Parathyroid adenoma (tissue), 2 donors: Measurements from ENCODE around the gene TRPV6.

ENCODE experiments used
- H2AFZ ChIP-seq: fragments of 300-600 bp; sonication (generic); one replicate; pipeline ENCODE4 v1.7.0; 2017; ENCODE audit warnings: antibody characterized with exemption, mild to moderate bottlenecking
- H3K27ac ChIP-seq: fragments of 300-600 bp; sonication (generic); one replicate; pipeline ENCODE4 v1.7.0; 2017
- H3K27me3 ChIP-seq: fragments of 300-600 bp; sonication (generic); one replicate; pipeline ENCODE4 v1.7.0; 2017; ENCODE audit warnings: low read length; ENCODE audit not compliant: control insufficient read depth, insufficient read depth
- H3K36me3 ChIP-seq: fragments of 300-600 bp; sonication (generic); one replicate; pipeline ENCODE4 v1.7.0; 2017; ENCODE audit warnings: low read length; ENCODE audit not compliant: control insufficient read depth, insufficient read depth
- H3K4me1 ChIP-seq: fragments of 300-600 bp; sonication (generic); one replicate; pipeline ENCODE4 v1.7.0; 2017; ENCODE audit warnings: control low read depth
- H3K4me2 ChIP-seq: fragments of 300-600 bp; sonication (generic); one replicate; pipeline ENCODE4 v1.7.0; 2017; ENCODE audit warnings: low read length
- H3K4me3 ChIP-seq: fragments of 300-600 bp; sonication (generic); one replicate; pipeline ENCODE4 v1.7.0; 2017; ENCODE audit warnings: low read depth, low read length
- H3K79me2 ChIP-seq: fragments of 300-600 bp; sonication (generic); one replicate; pipeline ENCODE4 v1.7.0; 2017; ENCODE audit warnings: control low read depth
- H3K9ac ChIP-seq: fragments of 300-600 bp; sonication (generic); one replicate; pipeline ENCODE4 v1.7.0; 2017; ENCODE audit warnings: mild to moderate bottlenecking
- H3K9me3 ChIP-seq: fragments of 300-600 bp; sonication (generic); one replicate; pipeline ENCODE4 v1.7.0; 2017; ENCODE audit warnings: low read length; ENCODE audit not compliant: control insufficient read depth
- TF ChIP-seq, protein P1 (sequence below): fragments of 300-600 bp; sonication (generic); IDR thresholded peaks from one replicate; pipeline ENCODE4 v1.7.0; 2017; ENCODE audit warnings: antibody characterized with exemption, mild to moderate bottlenecking
- donor health status: primary hyperparathyroidism.

TRPV6 gene

DNA sequence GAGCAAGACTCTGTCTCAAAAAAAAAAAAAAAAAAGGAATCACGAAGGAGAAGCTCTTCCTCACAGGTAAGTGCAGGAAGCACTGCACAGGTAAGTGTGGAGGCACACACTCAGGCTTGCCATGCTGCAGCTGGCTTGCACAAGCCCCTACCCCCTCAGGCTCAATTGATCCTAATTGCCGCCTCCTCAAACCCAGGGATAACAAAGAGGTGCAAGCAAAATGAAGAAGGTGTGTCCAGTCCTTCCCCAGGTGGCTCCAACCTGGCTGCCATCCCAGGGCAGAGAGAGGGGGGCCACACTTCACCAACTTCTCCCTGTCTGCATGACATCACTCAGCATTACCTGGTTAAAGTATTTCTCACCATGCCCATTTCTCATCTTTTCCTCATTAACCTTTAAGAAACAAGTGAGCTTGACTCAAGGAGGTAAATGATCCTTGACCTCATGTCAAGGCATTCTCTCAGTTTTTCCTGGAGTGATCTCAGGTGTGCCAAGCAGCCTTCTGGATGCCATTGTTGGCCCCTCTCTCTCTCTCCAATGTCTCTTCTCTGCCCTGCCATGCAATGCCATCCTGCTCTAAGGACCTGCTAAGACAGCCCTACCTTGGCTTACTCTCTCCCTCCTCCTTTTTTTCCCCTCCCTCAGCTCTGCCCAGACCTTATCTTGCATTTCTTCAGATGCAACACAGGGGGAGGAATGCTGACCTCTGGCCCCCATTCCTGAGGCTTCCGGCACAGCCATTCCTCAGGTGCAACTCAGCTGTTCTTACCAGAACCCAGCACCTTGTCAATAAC, 13.0 kb upstream of the TRPV6 start:
- Histone ChIP-seq H3K36me3 (no peaks in the 10 kb centered on the region), H3K79me2 (no peaks in the 10 kb centered on the region), H3K9me3 (no peaks in the 10 kb centered on the region), H3K4me3 (no peak overlapping the region), H3K9ac (no peak overlapping the region), H3K4me2 (no peak overlapping the region), H3K4me1 (no peaks in the 10 kb centered on the region), H3K27me3 (no peaks in the 10 kb centered on the region), H2AFZ (no peak overlapping the region), H3K27ac (no peak overlapping the region)
- TF ChIP-seq, protein P1, sequence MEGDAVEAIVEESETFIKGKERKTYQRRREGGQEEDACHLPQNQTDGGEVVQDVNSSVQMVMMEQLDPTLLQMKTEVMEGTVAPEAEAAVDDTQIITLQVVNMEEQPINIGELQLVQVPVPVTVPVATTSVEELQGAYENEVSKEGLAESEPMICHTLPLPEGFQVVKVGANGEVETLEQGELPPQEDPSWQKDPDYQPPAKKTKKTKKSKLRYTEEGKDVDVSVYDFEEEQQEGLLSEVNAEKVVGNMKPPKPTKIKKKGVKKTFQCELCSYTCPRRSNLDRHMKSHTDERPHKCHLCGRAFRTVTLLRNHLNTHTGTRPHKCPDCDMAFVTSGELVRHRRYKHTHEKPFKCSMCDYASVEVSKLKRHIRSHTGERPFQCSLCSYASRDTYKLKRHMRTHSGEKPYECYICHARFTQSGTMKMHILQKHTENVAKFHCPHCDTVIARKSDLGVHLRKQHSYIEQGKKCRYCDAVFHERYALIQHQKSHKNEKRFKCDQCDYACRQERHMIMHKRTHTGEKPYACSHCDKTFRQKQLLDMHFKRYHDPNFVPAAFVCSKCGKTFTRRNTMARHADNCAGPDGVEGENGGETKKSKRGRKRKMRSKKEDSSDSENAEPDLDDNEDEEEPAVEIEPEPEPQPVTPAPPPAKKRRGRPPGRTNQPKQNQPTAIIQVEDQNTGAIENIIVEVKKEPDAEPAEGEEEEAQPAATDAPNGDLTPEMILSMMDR: no peak

DNA sequence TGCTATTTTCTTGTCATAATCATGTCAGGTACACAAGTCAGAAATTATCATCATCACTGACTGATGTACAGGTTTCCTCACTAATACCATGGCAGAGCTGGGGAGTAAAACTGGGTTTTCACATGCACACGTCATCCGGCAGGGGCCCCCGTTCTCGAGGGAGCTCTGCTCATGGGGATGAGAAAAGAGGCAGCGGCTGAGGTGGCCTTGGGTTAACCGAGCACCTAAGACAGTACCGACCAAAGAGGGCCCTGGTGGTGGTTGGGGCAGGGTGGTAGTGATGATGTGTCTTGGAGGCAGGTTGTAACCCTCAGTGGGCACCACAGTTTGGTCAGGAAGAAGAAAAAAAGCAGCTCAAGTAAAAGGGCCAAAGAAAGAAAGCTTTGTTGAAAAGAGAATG, 12.1 kb upstream of the TRPV6 start:
- Histone ChIP-seq H2AFZ (no peak overlapping the region), H3K79me2 (no peaks in the 10 kb centered on the region), H3K4me3 (no peak overlapping the region), H3K27me3 (no peaks in the 10 kb centered on the region), H3K27ac (no peak overlapping the region), H3K9me3 (no peaks in the 10 kb centered on the region), H3K4me1 (no peaks in the 10 kb centered on the region), H3K9ac (no peak overlapping the region), H3K4me2 (no peak overlapping the region), H3K36me3 (no peaks in the 10 kb centered on the region)
- TF ChIP-seq, protein P1: no peak

DNA sequence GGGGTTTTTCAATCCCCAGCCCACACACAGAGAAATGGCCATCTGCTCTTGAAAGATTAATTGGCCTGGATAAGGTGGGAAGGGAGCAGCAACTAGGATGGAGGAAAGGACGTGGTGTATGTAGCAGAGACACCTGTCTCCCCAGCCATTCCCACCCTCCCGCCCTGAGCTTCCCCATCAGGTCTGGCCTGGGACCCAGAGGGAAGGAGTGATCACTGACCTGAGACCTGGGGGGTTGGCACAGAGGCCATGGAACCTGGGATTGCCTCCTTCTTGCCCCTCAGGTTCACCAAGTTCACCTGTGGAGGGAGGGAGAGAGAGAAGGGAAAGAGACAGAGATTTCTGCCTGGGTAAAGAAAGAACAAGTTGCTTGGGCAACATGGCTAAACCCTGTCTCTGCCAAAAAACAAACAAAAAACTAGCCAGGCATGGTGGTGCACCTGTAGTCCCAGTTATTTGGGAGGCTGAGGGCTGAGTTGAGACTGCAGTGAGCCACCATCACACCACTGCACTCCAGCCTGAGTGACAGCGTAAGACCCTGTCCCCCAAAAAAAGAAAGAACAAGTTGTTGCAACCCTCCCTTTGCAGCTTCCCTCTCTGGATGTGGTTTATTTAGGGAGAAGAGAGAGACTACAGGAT, 11.3 kb upstream of the TRPV6 start:
- no peak overlapping the region for H3K9ac ChIP-seq
- no peak overlapping the region for H3K27ac ChIP-seq
- H3K36me3 ChIP-seq: no peaks in the 10 kb centered on the region
- no peaks in the 10 kb centered on the region for H3K4me1 ChIP-seq
- H3K27me3 ChIP-seq: no peaks in the 10 kb centered on the region
- no peak overlapping the region for H3K4me2 ChIP-seq
- no peak overlapping the region for H2AFZ ChIP-seq
- no peaks in the 10 kb centered on the region for H3K9me3 ChIP-seq
- no peak overlapping the region for H3K4me3 ChIP-seq
- TF ChIP-seq, protein P1: no peak
- no peaks in the 10 kb centered on the region for H3K79me2 ChIP-seq

DNA sequence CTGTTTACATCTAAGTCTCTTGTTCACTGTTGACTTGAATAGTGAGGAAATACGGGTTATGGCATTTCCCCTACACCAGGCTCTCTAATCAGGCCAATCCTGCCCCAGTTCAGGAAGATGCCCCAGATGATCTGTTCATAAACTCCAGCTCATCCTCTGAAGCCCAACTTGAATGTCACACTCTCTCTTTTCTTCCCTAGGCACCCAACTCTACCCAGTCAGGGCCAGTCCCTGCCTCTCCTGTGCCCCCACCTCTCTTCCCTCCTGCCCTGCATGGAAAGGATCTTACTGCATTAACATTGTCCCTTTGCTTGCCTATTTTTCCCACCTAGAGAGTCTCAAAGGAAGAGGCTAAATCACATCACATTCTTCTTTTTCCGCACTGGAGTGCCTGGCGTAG, 10.6 kb upstream of the TRPV6 start:
- Histone ChIP-seq H3K79me2 (no peaks in the 10 kb centered on the region), H3K9me3 (no peaks in the 10 kb centered on the region), H3K4me1 (no peaks in the 10 kb centered on the region), H3K9ac (no peak overlapping the region), H3K27ac (no peak overlapping the region), H2AFZ (no peak overlapping the region), H3K4me3 (no peak overlapping the region), H3K27me3 (no peaks in the 10 kb centered on the region), H3K4me2 (no peak overlapping the region), H3K36me3 (no peaks in the 10 kb centered on the region)
- TF ChIP-seq, protein P1: no peak
